ENCODE measurements around the gene CDKN1C.

Gene CDKN1C

GRCh38 chr11:2883979-2884815 is 1.4 kb downstream of the CDKN1C start:
- no peak for DNase-seq (ENCODE audit: low read depth, low spot score)
- no peaks in the 10 kb centered on the region for H3K9me3 ChIP-seq (ENCODE audit: low read depth, low read length)
- TF ChIP-seq EZH2 (IDR thresholded peaks at IDR 0.05) (no peak), FOXP2 (optimal IDR thresholded peaks at IDR 0.05; ENCODE audit: control extremely low read depth, extremely low read length, insufficient read depth) (no peak)
- H3K27ac ChIP-seq = no peak overlapping the region
- peak overlapping the region; percentile 74 for H3K4me3 ChIP-seq
- H3K36me3 ChIP-seq (ENCODE audit: insufficient read depth, low read length) = no peaks in the 10 kb centered on the region
- peak overlapping the region; percentile 51 for H3K9ac ChIP-seq (ENCODE audit: insufficient read length)

GRCh38 chr11:2883640-2883978 is 2.0 kb downstream of the CDKN1C start:
- Histone ChIP-seq H3K27ac (no peak overlapping the region), H3K9me3 (ENCODE audit: low read depth, low read length) (no peaks in the 10 kb centered on the region), H3K4me3 (peak overlapping the region; percentile 45), H3K9ac (ENCODE audit: insufficient read length) (no peak overlapping the region), H3K36me3 (ENCODE audit: insufficient read depth, low read length) (no peaks in the 10 kb centered on the region)
- DNase-seq (ENCODE audit: low read depth, low spot score) = no peak
- TF ChIP-seq EZH2 (IDR thresholded peaks at IDR 0.05) = no peak
- no peak for TF ChIP-seq FOXP2 (optimal IDR thresholded peaks at IDR 0.05; ENCODE audit: control extremely low read depth, extremely low read length, insufficient read depth)
- no peak for TF ChIP-seq POLR2AphosphoS5 (IDR thresholded peaks at IDR 0.05; ENCODE audit: borderline replicate concordance, low read depth, low read length)

- no peaks in the 10 kb centered on the region for H3K9me3 ChIP-seq (ENCODE audit: low read depth, low read length)
- DNase-seq (ENCODE audit: low read depth, low spot score) = no peak
- no peaks in the 10 kb centered on the region for H3K36me3 ChIP-seq (ENCODE audit: insufficient read depth, low read length)
- TF ChIP-seq POLR2AphosphoS5 (IDR thresholded peaks at IDR 0.05; ENCODE audit: borderline replicate concordance, low read depth, low read length) (no peak), FOXP2 (optimal IDR thresholded peaks at IDR 0.05; ENCODE audit: control extremely low read depth, extremely low read length, insufficient read depth) (no peak), EZH2 (IDR thresholded peaks at IDR 0.05) (no peak)
- no peak overlapping the region for H3K27ac ChIP-seq
- H3K9ac ChIP-seq (ENCODE audit: insufficient read length) = no peak overlapping the region
- no peak overlapping the region for H3K4me3 ChIP-seq
Observed at GRCh38 chr11:2882396-2883110, 3.0 kb downstream of the CDKN1C start.

GRCh38 chr11:2881981-2882375 is 3.6 kb downstream of the CDKN1C start:
- Histone ChIP-seq H3K9me3 (ENCODE audit: low read depth, low read length) (no peaks in the 10 kb centered on the region), H3K9ac (ENCODE audit: insufficient read length) (no peak overlapping the region), H3K4me3 (no peak overlapping the region), H3K36me3 (ENCODE audit: insufficient read depth, low read length) (no peaks in the 10 kb centered on the region), H3K27ac (no peak overlapping the region)
- no peak for TF ChIP-seq POLR2AphosphoS5 (IDR thresholded peaks at IDR 0.05; ENCODE audit: borderline replicate concordance, low read depth, low read length)
- no peak for TF ChIP-seq EZH2 (IDR thresholded peaks at IDR 0.05)
- no peak for TF ChIP-seq FOXP2 (optimal IDR thresholded peaks at IDR 0.05; ENCODE audit: control extremely low read depth, extremely low read length, insufficient read depth)
- DNase-seq (ENCODE audit: low read depth, low spot score) = no peak

GRCh38 chr11:2881076-2881980 is 4.2 kb downstream of the CDKN1C start:
- DNase-seq (ENCODE audit: low read depth, low spot score) = no peak

GRCh38 chr11:2880646-2881045 is 4.9 kb downstream of the CDKN1C start:
- H3K36me3 ChIP-seq (ENCODE audit: insufficient read depth, low read length) = no peaks in the 10 kb centered on the region
- H3K9me3 ChIP-seq (ENCODE audit: low read depth, low read length) = no peaks in the 10 kb centered on the region
- no peak overlapping the region for H3K4me3 ChIP-seq
- TF ChIP-seq FOXP2 (optimal IDR thresholded peaks at IDR 0.05; ENCODE audit: control extremely low read depth, extremely low read length, insufficient read depth) (no peak), POLR2AphosphoS5 (IDR thresholded peaks at IDR 0.05; ENCODE audit: borderline replicate concordance, low read depth, low read length) (no peak), EZH2 (IDR thresholded peaks at IDR 0.05) (no peak)
- H3K27ac ChIP-seq = no peak overlapping the region
- H3K9ac ChIP-seq (ENCODE audit: insufficient read length) = no peak overlapping the region
- no peak for DNase-seq (ENCODE audit: low read depth, low spot score)

More at GRCh38 chr11:2881076-2881980, 4.2 kb downstream of the CDKN1C start:
- no peaks in the 10 kb centered on the region for H3K9me3 ChIP-seq (ENCODE audit: low read depth, low read length)
- H3K36me3 ChIP-seq (ENCODE audit: insufficient read depth, low read length) = no peaks in the 10 kb centered on the region
- no peak overlapping the region for H3K9ac ChIP-seq (ENCODE audit: insufficient read length)
- no peak overlapping the region for H3K4me3 ChIP-seq
- TF ChIP-seq POLR2AphosphoS5 (IDR thresholded peaks at IDR 0.05; ENCODE audit: borderline replicate concordance, low read depth, low read length) (no peak), EZH2 (IDR thresholded peaks at IDR 0.05) (no peak), FOXP2 (optimal IDR thresholded peaks at IDR 0.05; ENCODE audit: control extremely low read depth, extremely low read length, insufficient read depth) (no peak)
- H3K27ac ChIP-seq = no peak overlapping the region

GRCh38 chr11:2878782-2879181 is 6.8 kb downstream of the CDKN1C start:
- Histone ChIP-seq H3K4me3 (no peak overlapping the region), H3K27ac (no peak overlapping the region), H3K9ac (ENCODE audit: insufficient read length) (no peak overlapping the region), H3K9me3 (ENCODE audit: low read depth, low read length) (no peaks in the 10 kb centered on the region), H3K36me3 (ENCODE audit: insufficient read depth, low read length) (no peaks in the 10 kb centered on the region)
- no peak for TF ChIP-seq POLR2AphosphoS5 (IDR thresholded peaks at IDR 0.05; ENCODE audit: borderline replicate concordance, low read depth, low read length)
- TF ChIP-seq EZH2 (IDR thresholded peaks at IDR 0.05) = no peak
- no peak for TF ChIP-seq FOXP2 (optimal IDR thresholded peaks at IDR 0.05; ENCODE audit: control extremely low read depth, extremely low read length, insufficient read depth)
- DNase-seq (ENCODE audit: low read depth, low spot score) = no peak

- H3K27ac ChIP-seq = no peak overlapping the region
- H3K9me3 ChIP-seq (ENCODE audit: low read depth, low read length) = no peaks in the 10 kb centered on the region
- no peak overlapping the region for H3K9ac ChIP-seq (ENCODE audit: insufficient read length)
- TF ChIP-seq POLR2AphosphoS5 (IDR thresholded peaks at IDR 0.05; ENCODE audit: borderline replicate concordance, low read depth, low read length) = no peak
- H3K36me3 ChIP-seq (ENCODE audit: insufficient read depth, low read length) = no peaks in the 10 kb centered on the region
- no peak overlapping the region for H3K4me3 ChIP-seq
- no peak for DNase-seq (ENCODE audit: low read depth, low spot score)
Observed at GRCh38 chr11:2877474-2877873, 8.1 kb downstream of the CDKN1C start.

Measured in SK-N-MC (cell line).